H9 (cell line): ENCODE results near the gene ORAI3. TPM values are rescaled to one million over a fixed set of nuclear protein-coding genes. Genes with fewer than 3 reads are reported as not detected.

Source experiments
- DNase-seq: peaks from one replicate; pipeline ENCODE4 v3.0.0-alpha.2; 2017
- H2AFZ ChIP-seq: one replicate; pipeline ENCODE4 v1.6.1; 2013; ENCODE audit warnings: mild to moderate bottlenecking, low read length, control low read depth, moderate library complexity
- H2AK5ac ChIP-seq: 2 replicates; pipeline ENCODE4 v1.6.1; 2013; ENCODE audit warnings: low read length, control low read depth, mixed read lengths; ENCODE audit not compliant: insufficient read length
- H2BK120ac ChIP-seq: one replicate; pipeline ENCODE4 v1.6.1; 2013; ENCODE audit warnings: low read depth, mild to moderate bottlenecking, low read length, control low read depth, inconsistent platforms; ENCODE audit not compliant: poor library complexity, severe bottlenecking
- H2BK12ac ChIP-seq: 2 replicates; pipeline ENCODE4 v1.6.1; 2013; ENCODE audit warnings: low read length, control low read depth, mixed read lengths, low read depth; ENCODE audit not compliant: insufficient read length
- H2BK15ac ChIP-seq: 2 replicates; pipeline ENCODE4 v1.6.1; 2013; ENCODE audit warnings: low read depth, low read length, control low read depth
- H2BK20ac ChIP-seq: one replicate; pipeline ENCODE4 v1.6.1; 2013; ENCODE audit warnings: low read depth, mild to moderate bottlenecking, low read length, control low read depth, inconsistent platforms; ENCODE audit not compliant: poor library complexity, severe bottlenecking
- H2BK5ac ChIP-seq: 2 replicates; pipeline ENCODE4 v1.6.1; 2013; ENCODE audit warnings: low read length, control low read depth, mixed read lengths; ENCODE audit not compliant: insufficient read length
- H3K14ac ChIP-seq: 2 replicates; pipeline ENCODE4 v1.6.1; 2013; ENCODE audit warnings: low read length, control low read depth; ENCODE audit not compliant: insufficient read depth
- H3K18ac ChIP-seq: 2 replicates; pipeline ENCODE4 v1.6.1; 2013; ENCODE audit warnings: low read depth, mild to moderate bottlenecking, mixed read lengths, low read length, control low read depth; ENCODE audit not compliant: insufficient read length
- H3K23ac ChIP-seq: 2 replicates; pipeline ENCODE4 v1.6.1; 2013; ENCODE audit warnings: low read length, control low read depth, mixed read lengths, low read depth; ENCODE audit not compliant: insufficient read length
- H3K23me2 ChIP-seq: 2 replicates; pipeline ENCODE4 v1.6.1; 2013; ENCODE audit warnings: low read depth, mild to moderate bottlenecking, mixed read lengths, low read length, control low read depth; ENCODE audit not compliant: insufficient read length, poor library complexity, severe bottlenecking
- H3K27ac ChIP-seq: 2 replicates; pipeline ENCODE4 v1.5.1; 2013; ENCODE audit warnings: low read length, control low read depth, mixed read lengths, low read depth; ENCODE audit not compliant: insufficient read length
- H3K27me3 ChIP-seq: 2 replicates; pipeline ENCODE4 v1.6.1; 2013; ENCODE audit warnings: low read length, control low read depth, inconsistent platforms; ENCODE audit not compliant: insufficient read depth
- H3K4ac ChIP-seq: 2 replicates; pipeline ENCODE4 v1.6.1; 2013; ENCODE audit warnings: low read depth, mild to moderate bottlenecking, control low read depth, inconsistent platforms, low read length, moderate library complexity
- H3K4me1 ChIP-seq: 2 replicates; pipeline ENCODE4 v1.6.1; 2013; ENCODE audit warnings: low read length, control low read depth, inconsistent platforms; ENCODE audit not compliant: insufficient read depth
- H3K4me2 ChIP-seq: 2 replicates; pipeline ENCODE4 v1.6.1; 2013; ENCODE audit warnings: low read length, control low read depth, mixed read lengths; ENCODE audit not compliant: insufficient read length, insufficient read depth
- H3K56ac ChIP-seq: 2 replicates; pipeline ENCODE4 v1.6.1; 2013; ENCODE audit warnings: low read depth, mild to moderate bottlenecking, mixed read lengths, low read length, control low read depth; ENCODE audit not compliant: insufficient read length
- H3K79me1 ChIP-seq: 2 replicates; pipeline ENCODE4 v1.6.1; 2013; ENCODE audit warnings: low read depth, mild to moderate bottlenecking, moderate library complexity, low read length, control low read depth, inconsistent platforms; ENCODE audit not compliant: insufficient read depth, poor library complexity, severe bottlenecking
- H3K79me2 ChIP-seq: 2 replicates; pipeline ENCODE4 v1.6.1; 2013; ENCODE audit warnings: low read length, control low read depth, inconsistent platforms; ENCODE audit not compliant: insufficient read depth
- H3K9ac ChIP-seq: 2 replicates; pipeline ENCODE4 v1.6.1; 2013; ENCODE audit warnings: low read length, control low read depth, mixed read lengths; ENCODE audit not compliant: insufficient read length; ENCODE audit errors: extremely low read depth
- H3K9me3 ChIP-seq: one replicate; pipeline ENCODE4 v1.6.1; 2013; ENCODE audit warnings: low read depth, low read length, inconsistent platforms; ENCODE audit not compliant: control insufficient read depth
- H3T11ph ChIP-seq: one replicate; pipeline ENCODE4 v1.6.1; 2013; ENCODE audit warnings: mild to moderate bottlenecking, low read length, control low read depth, inconsistent platforms
- H4K20me1 ChIP-seq: one replicate; pipeline ENCODE4 v1.6.1; 2013; ENCODE audit not compliant: control insufficient read depth, insufficient read length, insufficient read depth
- H4K5ac ChIP-seq: 2 replicates; pipeline ENCODE4 v1.6.1; 2013; ENCODE audit warnings: low read depth, mild to moderate bottlenecking, mixed read lengths, low read length, control low read depth; ENCODE audit not compliant: insufficient read length
- H4K8ac ChIP-seq: replicated peaks from 2 replicates; pipeline ENCODE4 v1.6.1; 2013; ENCODE audit warnings: low read length, control low read depth, mixed read lengths, low read depth; ENCODE audit not compliant: insufficient read length
- H4K91ac ChIP-seq: 2 replicates; pipeline ENCODE4 v1.6.1; 2013; ENCODE audit warnings: low read depth, mild to moderate bottlenecking, moderate library complexity, mixed read lengths, low read length, control low read depth; ENCODE audit not compliant: insufficient read length
- H3K27ac Mint-ChIP-seq, 3 experiments: 2 replicates in 2 of 3; 3 replicates in 1 of 3; pipeline ENCODE4 v1.8.0; 2020 to 2021; ENCODE audit warnings: mixed read lengths in 3 of 3, mild to moderate bottlenecking in 1 of 3, moderate library complexity in 1 of 3
- H3K27me3 Mint-ChIP-seq: 2 replicates; pipeline ENCODE4 v1.8.0; 2021; ENCODE audit warnings: low read depth, mild to moderate bottlenecking, moderate library complexity, mixed read lengths
- H3K36me3 Mint-ChIP-seq, 3 experiments: 2 replicates in 2 of 3; 3 replicates in 1 of 3; pipeline ENCODE4 v1.8.0; 2020 to 2021; ENCODE audit warnings: low read depth in 3 of 3, mixed read lengths in 3 of 3; ENCODE audit not compliant: insufficient read depth in 1 of 3
- H3K4me1 Mint-ChIP-seq, 2 experiments: 2 replicates each; pipeline ENCODE4 v1.8.0; 2020; ENCODE audit warnings: mixed read lengths in 2 of 2
- H3K4me3 Mint-ChIP-seq, 2 experiments: 2 replicates in 1 of 2; 3 replicates in 1 of 2; pipeline ENCODE4 v1.8.0; 2020 to 2021; ENCODE audit warnings: mild to moderate bottlenecking in 2 of 2, mixed read lengths in 2 of 2, moderate library complexity in 1 of 2
- H3K9me3 Mint-ChIP-seq, 2 experiments: 2 replicates in 1 of 2; 3 replicates in 1 of 2; pipeline ENCODE4 v1.8.0; 2020; ENCODE audit warnings: mild to moderate bottlenecking in 2 of 2, mixed read lengths in 2 of 2, moderate library complexity in 1 of 2
- WGBS: extraction: QIAGEN DNeasy Blood & Tissue Kit; methylation state at CpG from one replicate; pipeline ENCODE4 v1.1.7; 2013; ENCODE audit warnings: missing lambda C conversion rate, low lambda C conversion rate, mixed read lengths; ENCODE audit not compliant: insufficient read length; ENCODE audit errors: extremely low coverage; 5-methylcytosine and 5-hydroxymethylcytosine counted together
- total RNA-seq: library from RNA; stranded (reverse); gene quantifications from 2 replicates; pipeline ENCODE4 v1.2.1, GENCODE V29; 2021
- TF ChIP-seq, protein P1 (sequence below): fragments of 200-600 bp; sonication (generic); conservative IDR thresholded peaks from 3 replicates; pipeline ENCODE4 v1.8.0; 2021; ENCODE audit warnings: antibody characterized with exemption, mild to moderate bottlenecking

The ORAI3 gene
- total RNA-seq, 1 experiment from 2014 or later, result 6.9 TPM

GRCh38 chr16:30907064-30907463 lies 41.8 kb upstream of the ORAI3 start:
- TF ChIP-seq, protein P1, sequence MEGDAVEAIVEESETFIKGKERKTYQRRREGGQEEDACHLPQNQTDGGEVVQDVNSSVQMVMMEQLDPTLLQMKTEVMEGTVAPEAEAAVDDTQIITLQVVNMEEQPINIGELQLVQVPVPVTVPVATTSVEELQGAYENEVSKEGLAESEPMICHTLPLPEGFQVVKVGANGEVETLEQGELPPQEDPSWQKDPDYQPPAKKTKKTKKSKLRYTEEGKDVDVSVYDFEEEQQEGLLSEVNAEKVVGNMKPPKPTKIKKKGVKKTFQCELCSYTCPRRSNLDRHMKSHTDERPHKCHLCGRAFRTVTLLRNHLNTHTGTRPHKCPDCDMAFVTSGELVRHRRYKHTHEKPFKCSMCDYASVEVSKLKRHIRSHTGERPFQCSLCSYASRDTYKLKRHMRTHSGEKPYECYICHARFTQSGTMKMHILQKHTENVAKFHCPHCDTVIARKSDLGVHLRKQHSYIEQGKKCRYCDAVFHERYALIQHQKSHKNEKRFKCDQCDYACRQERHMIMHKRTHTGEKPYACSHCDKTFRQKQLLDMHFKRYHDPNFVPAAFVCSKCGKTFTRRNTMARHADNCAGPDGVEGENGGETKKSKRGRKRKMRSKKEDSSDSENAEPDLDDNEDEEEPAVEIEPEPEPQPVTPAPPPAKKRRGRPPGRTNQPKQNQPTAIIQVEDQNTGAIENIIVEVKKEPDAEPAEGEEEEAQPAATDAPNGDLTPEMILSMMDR, result no peak

More at GRCh38 chr16:30907064-30907463, 41.8 kb upstream of the ORAI3 start:
- Histone ChIP-seq H4K8ac (no peak overlapping the region), H4K5ac (no peak overlapping the region), H3K4me1 (no peaks in the 10 kb centered on the region; the same call in 1 of the 2 replicates), H3K9me3 (no peaks in the 10 kb centered on the region), H4K20me1 (peaks cover 4% of the 10 kb centered on the region), H3K27me3 (no peaks in the 10 kb centered on the region), H3K18ac (no peak overlapping the region), H2BK15ac (no peak overlapping the region), H2BK12ac (no peak overlapping the region), H2AK5ac (no peak overlapping the region), H4K91ac (no peak overlapping the region), H3K4ac (no peak overlapping the region), H3K79me1 (no peaks in the 10 kb centered on the region), H2BK120ac (no peak overlapping the region), H3K23ac (no peak overlapping the region), H3K27ac (no peak overlapping the region), H3K79me2 (no peaks in the 10 kb centered on the region), H3K56ac (no peak overlapping the region), H3K23me2 (no peaks in the 10 kb centered on the region), H2BK5ac (no peak overlapping the region), H3K9ac (no peak overlapping the region), H3K4me2 (no peak overlapping the region), H3K14ac (no peak overlapping the region), H3T11ph (no peak overlapping the region), H2AFZ (no peak overlapping the region), H2BK20ac (no peak overlapping the region)
- DNase-seq, result no peak
- whole genome bisulfite sequencing, result no CpG with 5 or more reads among the region's 4 CpGs
- Mint-ChIP-seq H3K36me3 (no peaks in the 10 kb centered on the region), H3K4me1 (peaks cover 26 to 29% of the 10 kb centered on the region in 2 experiments), H3K9me3 (no peaks in the 10 kb centered on the region; a peak in 1 of 5 replicates), H3K27ac (no peak overlapping the region), H3K4me3 (no peak overlapping the region), H3K27me3 (peaks cover 6% of the 10 kb centered on the region)
